B cell (primary cell): ENCODE results near the gene CLCN7.

Experiments
- CTCF ChIP-seq: fragments of 200-600 bp; IDR thresholded peaks from one replicate; pipeline ENCODE4 v1.8.0; 2022; ENCODE audit warnings: antibody characterized with exemption, mild to moderate bottlenecking
- EZH2 ChIP-seq: IDR thresholded peaks from 2 replicates; pipeline ENCODE4 v1.6.1; 2012; ENCODE audit warnings: borderline replicate concordance, low read depth, mild to moderate bottlenecking, moderate library complexity, low read length; ENCODE audit not compliant: insufficient read depth, poor library complexity, severe bottlenecking

GRCh38 chr16:1413684-1414531, 60.9 kb downstream of the CLCN7 start:
- TF ChIP-seq CTCF (peak; percentile 72), EZH2 (no peak)
